Left lung (tissue), 10 donors: ENCODE measurements around the gene EIPR1. TPM values are rescaled to one million over a fixed set of nuclear protein-coding genes. Genes with fewer than 3 reads are reported as not detected.

Source experiments
- ATAC-seq: fragments of 200-7000 bp; cut with Tn5 transposase; one replicate; pipeline ENCODE4 v1.9.1; 2020; ENCODE audit warnings: moderate library complexity
- DNase-seq, 4 donors: peaks; one replicate each; pipeline ENCODE4 v3.0.0-alpha.2; 2013 to 2020
- H3K27ac ChIP-seq, 2 donors: fragments of 200-600 bp; sonication (generic) in 1 of 2; one replicate each; pipeline versions ENCODE4 v1.5.0 to v1.8.0; 2020 to 2021
- H3K27me3 ChIP-seq, 2 donors: fragments of 200-600 bp; sonication (generic) in 1 of 2; one replicate each; pipeline versions ENCODE4 v1.5.0 to v1.8.0; 2020 to 2021
- H3K36me3 ChIP-seq, 2 donors: fragments of 200-600 bp; sonication (generic) in 1 of 2; one replicate each; pipeline versions ENCODE4 v1.5.0 to v1.8.0; 2020 to 2021
- H3K4me1 ChIP-seq, 2 donors: fragments of 200-600 bp; one replicate each; pipeline ENCODE4 v1.8.0; 2021
- H3K4me3 ChIP-seq, 2 donors: fragments of 200-600 bp; sonication (generic) in 1 of 2; one replicate each; pipeline versions ENCODE4 v1.5.0 to v1.8.0; 2020 to 2021; ENCODE audit warnings: mild to moderate bottlenecking in 1 of 2
- H3K9me3 ChIP-seq, 2 donors: fragments of 200-600 bp; sonication (generic) in 1 of 2; one replicate each; pipeline versions ENCODE4 v1.5.0 to v1.8.0; 2020 to 2021
- CTCF ChIP-seq, 2 donors: fragments of 200-600 bp; sonication (generic) in 1 of 2; IDR thresholded peaks; one replicate each; pipeline versions ENCODE4 v1.5.0 to v1.8.0; 2021; ENCODE audit warnings: antibody characterized with exemption in 2 of 2
- intact Hi-C, 2 donors: fragments of 100-400 bp; cut with DNase I; formaldehyde crosslinking; loops; one replicate each; pipeline versions ENCODE4 v1.11.2 to v1.14.2; 2022
- polyA plus RNA-seq, 6 donors: library from polyadenylated mRNA; unstranded; fragments of 120-200 nt; gene quantifications; one replicate each; pipeline ENCODE4 v1.2.1, GENCODE V29; 2013; ENCODE audit not compliant: insufficient read length in 6 of 6
- total RNA-seq, 2 donors: library from RNA; stranded (reverse); fragmentation: NEBNext Ultra II Directional; extraction: Animal tissue kit (Norgen Biotek cat#: 25700); gene quantifications; one replicate each; pipeline ENCODE4 v1.2.1, GENCODE V29; 2021
- donor health status: DM: no; HTN: yes; CAD: no.
- donor health status: DM: no; HTN: no; CAD: no.

EIPR1 gene
- total and polyA plus RNA-seq, 8 donors = 18.1 to 24.4 (median 21.0) TPM

GRCh38 chr2:3387644-3388411, 10.2 kb upstream of the EIPR1 start:
- DNase-seq = no peak
- Histone ChIP-seq H3K27ac (no peak overlapping the region), H3K27me3 (no peaks in the 10 kb centered on the region), H3K4me1 (no peaks in the 10 kb centered on the region), H3K36me3 (peaks cover 0 to 63% of the 10 kb centered on the region in 2 donors), H3K9me3 (peaks cover 0 to 4% of the 10 kb centered on the region in 2 donors), H3K4me3 (no peak overlapping the region)
- intact Hi-C loops = no loop called here
- TF ChIP-seq CTCF (IDR thresholded peaks at IDR 0.05) = no peak
- ATAC-seq = no peak

GRCh38 chr2:3387011-3387410, 9.4 kb upstream of the EIPR1 start:
- no peak for TF ChIP-seq CTCF (IDR thresholded peaks at IDR 0.05)
- DNase-seq = no peak
- no peak for ATAC-seq
- Histone ChIP-seq H3K9me3 (peaks cover 0 to 4% of the 10 kb centered on the region in 2 donors), H3K4me1 (no peaks in the 10 kb centered on the region), H3K4me3 (no peak overlapping the region), H3K27me3 (no peaks in the 10 kb centered on the region), H3K36me3 (peaks cover 0 to 63% of the 10 kb centered on the region in 2 donors), H3K27ac (no peak overlapping the region)
- intact Hi-C loops = no loop called here

- no peak overlapping the region for H3K4me3 ChIP-seq
- no peaks in the 10 kb centered on the region for H3K27me3 ChIP-seq
- DNase-seq (no peak), ATAC-seq (no peak)
- H3K4me1 ChIP-seq = peaks cover 0 to 4% of the 10 kb centered on the region in 2 donors
- peaks cover 0 to 4% of the 10 kb centered on the region in 2 donors for H3K9me3 ChIP-seq
- intact Hi-C loops = no loop called here
- peaks cover 0 to 61% of the 10 kb centered on the region in 2 donors for H3K36me3 ChIP-seq
- no peak for TF ChIP-seq CTCF (IDR thresholded peaks at IDR 0.05)
- H3K27ac ChIP-seq = no peak overlapping the region
Measured at GRCh38 chr2:3386448-3386958, 8.9 kb upstream of the EIPR1 start.

GRCh38 chr2:3379647-3380534, 2.3 kb upstream of the EIPR1 start, which contains the start of gene TRAPPC12:
TSS of gene TRAPPC12 (plus strand) at chr2:3379694. CDS start at chr2:3387624, 7,930 bp downstream.
- H3K27me3 ChIP-seq = no peaks in the 10 kb centered on the region
- DNase-seq (peak; percentile 88 to 98 (median 91)), ATAC-seq (peak; percentile 89)
- H3K27ac ChIP-seq = peak within 1 kb of the TSS; percentile 85 to 93
- H3K4me1 ChIP-seq = peaks cover 22 to 39% of the 10 kb centered on the region in 2 donors
- peak within 1 kb of the TSS; percentile 86 to 89 for H3K4me3 ChIP-seq
- peaks cover 0 to 7% of the 10 kb centered on the region in 2 donors for H3K9me3 ChIP-seq
- intact Hi-C loops = no loop called here
- TF ChIP-seq CTCF (IDR thresholded peaks at IDR 0.05) = no peak
- peaks cover 0 to 14% of the 10 kb centered on the region in 2 donors for H3K36me3 ChIP-seq

- TF ChIP-seq CTCF (IDR thresholded peaks at IDR 0.05) = no peak
- peak overlapping the region; percentile 86 to 89 for H3K4me3 ChIP-seq
- H3K4me1 ChIP-seq = peaks cover 22 to 39% of the 10 kb centered on the region in 2 donors
- H3K27ac ChIP-seq = peak overlapping the region; percentile 85 to 93
- H3K36me3 ChIP-seq = peaks cover 0 to 14% of the 10 kb centered on the region in 2 donors
- H3K27me3 ChIP-seq = no peaks in the 10 kb centered on the region
- H3K9me3 ChIP-seq = peaks cover 0 to 7% of the 10 kb centered on the region in 2 donors
- intact Hi-C loops = no loop called here
- DNase-seq (no peak), ATAC-seq (no peak)
Measured at GRCh38 chr2:3379339-3379646, 1.7 kb upstream of the EIPR1 start.
